GM10266 (cell line): ENCODE data around the gene PPP1R2C.

ENCODE experiments used
- DNase-seq: peaks from one replicate; pipeline ENCODE4 v3.0.0; 2012; ENCODE audit errors: extremely low spot score
- CTCF ChIP-seq: IDR thresholded peaks from 2 replicates; pipeline ENCODE4 v1.5.1; 2012; ENCODE audit warnings: mild to moderate bottlenecking, low read depth; ENCODE audit not compliant: control insufficient read depth, insufficient read depth; ENCODE audit errors: missing control alignments

PPP1R2C gene

GRCh38 chrX:42735250-42735649, 42.7 kb downstream of the PPP1R2C start:
- no peak for TF ChIP-seq CTCF
- no peak for DNase-seq

GRCh38 chrX:42732506-42732905, 45.5 kb downstream of the PPP1R2C start:
- TF ChIP-seq CTCF = no peak

More at GRCh38 chrX:42732506-42732905, 45.5 kb downstream of the PPP1R2C start:
- no peak for DNase-seq
